Brain microvascular endothelial cell (primary cell): Measurements from ENCODE around the gene H6PD.

Source experiments
- DNase-seq: peaks from one replicate; pipeline ENCODE4 v3.0.0-alpha.2; 2020
- H3K27ac ChIP-seq: fragments of 250-450 bp; sonication (Bioruptor Pico); 2 replicates; pipeline ENCODE4 v1.5.1; 2020; ENCODE audit warnings: mild to moderate bottlenecking, moderate library complexity
- H3K27me3 ChIP-seq: fragments of 250-450 bp; sonication (Bioruptor Pico); replicated peaks from 2 replicates; pipeline ENCODE4 v1.5.1; 2020; ENCODE audit warnings: mild to moderate bottlenecking
- H3K36me3 ChIP-seq: fragments of 250-450 bp; sonication (Bioruptor Pico); replicated peaks from 2 replicates; pipeline ENCODE4 v1.5.1; 2020; ENCODE audit warnings: mild to moderate bottlenecking
- H3K4me3 ChIP-seq: 2 replicates; pipeline ENCODE4 v1.5.1; 2011; ENCODE audit warnings: low read depth, mild to moderate bottlenecking, control low read depth, low read length, moderate library complexity
- in situ Hi-C: cut with HindIII; loops from 2 replicates; pipeline ENCODE4 v1.10.0; 2017; ENCODE audit warnings: low sequenced_read_pairs, low pct_ligation_motif_present
- TF ChIP-seq, protein P1 (sequence below): IDR thresholded peaks from 2 replicates; pipeline ENCODE4 v1.5.1; 2011; ENCODE audit warnings: low read depth, mild to moderate bottlenecking, moderate library complexity, low read length, control low read depth, inconsistent platforms; ENCODE audit errors: missing control alignments

Gene H6PD

DNA sequence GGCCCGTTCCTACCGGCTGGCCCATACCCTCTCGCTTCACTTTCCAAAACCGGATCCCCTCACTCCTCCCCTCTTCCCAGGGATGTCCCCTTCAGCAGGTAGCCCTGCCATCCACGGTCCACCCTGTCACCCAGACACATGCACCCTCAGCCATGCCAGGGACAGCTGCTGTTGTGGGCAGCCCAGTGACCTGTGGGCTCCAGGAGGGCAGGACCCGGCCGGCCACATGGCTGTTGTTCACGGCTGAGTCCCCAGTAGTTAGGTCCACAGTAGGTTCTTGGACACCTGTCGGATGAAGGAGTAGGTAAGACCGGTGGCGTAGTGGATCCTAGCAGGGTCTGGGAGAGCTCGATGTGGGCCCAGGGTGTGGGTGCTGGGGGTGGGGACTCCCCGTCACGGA is 70.6 kb downstream of the H6PD start:
- TF ChIP-seq, protein P1, sequence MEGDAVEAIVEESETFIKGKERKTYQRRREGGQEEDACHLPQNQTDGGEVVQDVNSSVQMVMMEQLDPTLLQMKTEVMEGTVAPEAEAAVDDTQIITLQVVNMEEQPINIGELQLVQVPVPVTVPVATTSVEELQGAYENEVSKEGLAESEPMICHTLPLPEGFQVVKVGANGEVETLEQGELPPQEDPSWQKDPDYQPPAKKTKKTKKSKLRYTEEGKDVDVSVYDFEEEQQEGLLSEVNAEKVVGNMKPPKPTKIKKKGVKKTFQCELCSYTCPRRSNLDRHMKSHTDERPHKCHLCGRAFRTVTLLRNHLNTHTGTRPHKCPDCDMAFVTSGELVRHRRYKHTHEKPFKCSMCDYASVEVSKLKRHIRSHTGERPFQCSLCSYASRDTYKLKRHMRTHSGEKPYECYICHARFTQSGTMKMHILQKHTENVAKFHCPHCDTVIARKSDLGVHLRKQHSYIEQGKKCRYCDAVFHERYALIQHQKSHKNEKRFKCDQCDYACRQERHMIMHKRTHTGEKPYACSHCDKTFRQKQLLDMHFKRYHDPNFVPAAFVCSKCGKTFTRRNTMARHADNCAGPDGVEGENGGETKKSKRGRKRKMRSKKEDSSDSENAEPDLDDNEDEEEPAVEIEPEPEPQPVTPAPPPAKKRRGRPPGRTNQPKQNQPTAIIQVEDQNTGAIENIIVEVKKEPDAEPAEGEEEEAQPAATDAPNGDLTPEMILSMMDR: no peak
- Histone ChIP-seq H3K36me3 (peaks cover 10% of the 10 kb centered on the region), H3K4me3 (no peak overlapping the region), H3K27ac (no peak overlapping the region), H3K27me3 (no peaks in the 10 kb centered on the region)
- DNase-seq: no peak
- in situ Hi-C loops: no loop called here

DNA sequence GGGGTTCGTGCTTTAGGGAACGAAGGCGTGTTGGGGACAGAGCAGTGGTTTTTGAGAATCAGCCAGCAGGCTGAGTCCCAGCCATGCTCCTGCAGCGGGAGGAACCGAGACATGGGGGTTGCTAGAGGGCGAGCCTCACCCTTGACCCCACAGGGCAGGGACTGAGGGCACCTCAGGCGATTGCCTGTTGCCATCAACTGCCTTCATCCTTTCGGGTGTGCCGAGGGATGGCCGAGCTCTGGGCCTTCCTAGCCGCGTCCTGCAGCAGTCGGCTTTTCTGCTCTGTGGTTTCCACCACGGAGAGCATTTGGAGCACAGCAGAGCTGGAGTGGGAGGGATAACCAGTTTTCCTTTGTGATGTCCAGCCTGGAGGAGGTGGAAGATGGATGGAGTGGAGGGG is 71.4 kb downstream of the H6PD start:
- Histone ChIP-seq H3K27ac (no peak overlapping the region), H3K36me3 (peaks cover 8% of the 10 kb centered on the region), H3K4me3 (no peak overlapping the region), H3K27me3 (no peaks in the 10 kb centered on the region)
- DNase-seq: no peak
- TF ChIP-seq, protein P1: no peak
- in situ Hi-C loops: no loop called here

DNA sequence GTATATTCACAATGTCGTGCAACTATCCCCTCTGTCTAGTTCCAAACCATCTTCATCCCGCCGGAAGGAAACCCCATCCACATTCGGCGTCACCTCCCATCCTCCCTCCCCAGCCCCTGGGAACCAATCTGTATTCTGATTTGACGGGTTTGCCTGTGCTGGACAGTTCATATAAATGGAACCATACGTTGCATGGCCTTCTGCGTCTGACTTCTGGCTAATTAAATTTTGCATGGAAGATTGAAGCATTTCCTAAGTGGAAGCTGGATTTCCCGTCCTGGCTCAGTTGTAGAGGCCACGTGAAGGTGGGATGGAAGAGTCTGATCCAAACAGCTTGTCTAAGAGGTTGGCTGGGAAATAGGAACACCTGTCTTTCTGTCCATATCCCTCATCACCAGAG is 72.7 kb downstream of the H6PD start:
- no peak for DNase-seq
- Histone ChIP-seq H3K4me3 (no peak overlapping the region), H3K27ac (no peak overlapping the region), H3K36me3 (no peaks in the 10 kb centered on the region), H3K27me3 (no peaks in the 10 kb centered on the region)
- in situ Hi-C loops: no loop called here
- TF ChIP-seq, protein P1: no peak

DNA sequence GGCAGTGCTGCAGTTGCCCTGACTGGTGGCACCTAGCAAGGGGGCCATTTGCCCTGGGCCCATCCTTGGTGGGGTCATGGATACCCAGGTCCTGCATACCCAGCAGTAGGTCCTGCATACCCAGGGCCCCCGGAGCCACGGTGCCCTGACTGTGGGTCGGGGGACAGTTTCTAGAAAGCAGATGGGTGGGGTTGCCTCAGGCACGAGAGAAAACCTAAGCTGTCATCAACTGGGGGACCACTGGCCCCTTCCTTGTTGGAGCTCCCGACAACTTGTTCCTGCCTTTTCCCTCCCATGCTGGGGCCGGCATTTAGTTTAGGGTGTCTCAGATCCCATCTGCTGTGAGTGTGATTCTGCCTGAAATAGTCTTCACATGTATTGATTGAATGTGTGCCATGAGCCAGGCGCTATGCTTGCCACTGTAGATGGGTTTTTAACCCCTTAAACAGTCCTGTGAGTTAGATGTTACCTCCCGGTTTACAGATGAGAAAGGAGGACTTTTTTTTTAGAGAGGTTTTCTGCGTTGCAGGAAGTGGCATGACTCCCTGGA is 73.7 kb downstream of the H6PD start:
- in situ Hi-C loops: no loop called here
- H3K36me3 ChIP-seq: no peaks in the 10 kb centered on the region
- H3K27me3 ChIP-seq: no peaks in the 10 kb centered on the region
- TF ChIP-seq, protein P1: no peak
- no peak overlapping the region for H3K4me3 ChIP-seq
- H3K27ac ChIP-seq: no peak overlapping the region
- no peak for DNase-seq

DNA sequence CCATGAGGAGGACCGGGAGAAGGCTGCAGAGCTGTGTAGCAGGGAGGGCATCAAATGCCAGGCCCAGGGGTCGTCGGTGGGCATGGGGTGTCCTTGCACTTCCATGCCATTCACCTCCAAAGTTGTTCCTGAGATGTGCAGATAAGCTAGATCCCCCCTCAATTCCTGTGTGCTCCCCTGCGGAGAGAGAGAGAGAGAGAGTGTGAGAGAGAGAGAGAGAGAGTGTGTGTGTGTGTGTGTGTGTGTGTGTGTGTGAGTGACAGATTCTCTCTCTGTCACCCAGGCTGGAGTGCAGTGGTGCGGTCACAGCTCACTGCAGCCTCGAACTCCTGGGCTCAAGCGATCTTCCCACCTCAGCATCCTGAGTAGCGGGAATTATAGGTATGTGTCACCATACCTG is 74.5 kb downstream of the H6PD start:
- DNase-seq: no peak
- in situ Hi-C loops: no loop called here
- TF ChIP-seq, protein P1: no peak
- H3K27ac ChIP-seq: no peak overlapping the region
- H3K4me3 ChIP-seq: no peak overlapping the region
- no peaks in the 10 kb centered on the region for H3K36me3 ChIP-seq
- H3K27me3 ChIP-seq: no peaks in the 10 kb centered on the region

DNA sequence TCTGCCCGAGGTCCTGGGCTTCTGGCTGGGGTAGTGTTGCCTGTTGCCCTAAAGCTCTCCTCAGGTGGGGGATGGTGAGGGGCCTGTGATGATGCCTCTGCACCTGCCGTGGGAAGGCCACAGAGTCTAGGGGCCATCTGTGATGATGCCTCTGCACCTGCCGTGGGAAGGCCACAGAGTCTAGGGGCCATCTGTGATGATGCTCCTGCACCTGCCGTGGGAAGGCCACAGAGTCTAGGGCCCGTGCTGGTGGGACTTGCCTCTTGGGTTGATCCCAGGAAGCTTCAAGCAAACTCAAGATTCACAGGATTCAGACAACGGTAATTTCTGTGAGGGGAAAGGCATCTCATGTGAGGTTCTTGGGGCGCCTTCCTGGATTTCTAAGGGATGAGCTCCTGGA is 75.4 kb downstream of the H6PD start:
- peaks cover 3% of the 10 kb centered on the region for H3K36me3 ChIP-seq
- TF ChIP-seq, protein P1: no peak
- H3K27me3 ChIP-seq: no peaks in the 10 kb centered on the region
- H3K4me3 ChIP-seq: no peak overlapping the region
- H3K27ac ChIP-seq: no peak overlapping the region
- in situ Hi-C loops: no loop called here
- no peak for DNase-seq
